Measurements from ENCODE around the gene SDHAF2.

The SDHAF2 gene

GRCh38 chr11:61429691-61430582, at the start of gene SDHAF2, which contains the start of gene CPSF7 (continued):
- TF ChIP-seq REPIN1 (tag by site-specific recombination; IDR thresholded peaks at IDR 0.05; ENCODE audit: low read depth), result no peak
- no peak for TF ChIP-seq ZNF433 (tag by site-specific recombination; IDR thresholded peaks at IDR 0.05; ENCODE audit: low read depth)
- TF ChIP-seq SCRT1 (tag by site-specific recombination; IDR thresholded peaks at IDR 0.05; ENCODE audit: borderline replicate concordance), result no peak
- TF ChIP-seq ZNF677 (tag by site-specific recombination; IDR thresholded peaks at IDR 0.05), result no peak
- peak; percentile 8; the same call in 1 of the 2 replicates for TF ChIP-seq HIC1 (tag by site-specific recombination; IDR thresholded peaks at IDR 0.05)
- no peak for TF ChIP-seq ZSCAN23 (tag by site-specific recombination; IDR thresholded peaks at IDR 0.05)
- TF ChIP-seq ZBTB44 (tag by site-specific recombination; IDR thresholded peaks at IDR 0.05), result no peak
- peak; percentile 95 for TF ChIP-seq ZEB2 (tag by site-specific recombination; IDR thresholded peaks at IDR 0.05)
- TF ChIP-seq ZNF211 (tag by site-specific recombination; IDR thresholded peaks at IDR 0.05; ENCODE audit: low read depth), result no peak
- no peak for TF ChIP-seq ZNF354C (tag by site-specific recombination; IDR thresholded peaks at IDR 0.05; ENCODE audit: borderline replicate concordance, low read depth)
- TF ChIP-seq CTCF (tag by site-specific recombination; IDR thresholded peaks at IDR 0.05), result peak; percentile 49
- TF ChIP-seq ZNF140 (tag by site-specific recombination; IDR thresholded peaks at IDR 0.05), result no peak
- no peak for TF ChIP-seq ZNF514 (tag by site-specific recombination; IDR thresholded peaks at IDR 0.05)
- no peak for TF ChIP-seq ZNF639 (tag by site-specific recombination; IDR thresholded peaks at IDR 0.05)
- TF ChIP-seq ZNF600 (tag by site-specific recombination; IDR thresholded peaks at IDR 0.05), result peak; percentile 85
- no peak for TF ChIP-seq BCL11B (tag by site-specific recombination; IDR thresholded peaks at IDR 0.05; ENCODE audit: low read depth)
- TF ChIP-seq ZNF16 (tag by site-specific recombination; IDR thresholded peaks at IDR 0.05; ENCODE audit: low read depth), result no peak
- no peak for TF ChIP-seq ZNF202 (tag by site-specific recombination; IDR thresholded peaks at IDR 0.05; ENCODE audit: borderline replicate concordance)
- TF ChIP-seq ZNF501 (tag by site-specific recombination; IDR thresholded peaks at IDR 0.05), result peak; percentile 95; the same call in 1 of the 2 replicates
- 0 out of 2 replicates have a peak, but pooled peaks have one; percentile 14 for TF ChIP-seq ZBTB8A (tag by site-specific recombination; IDR thresholded peaks at IDR 0.05)
- TF ChIP-seq ZNF26 (tag by site-specific recombination; IDR thresholded peaks at IDR 0.05), result no peak
- TF ChIP-seq ZNF37A (tag by site-specific recombination; IDR thresholded peaks at IDR 0.05), result no peak
- TF ChIP-seq ZNF184 (tag by site-specific recombination; IDR thresholded peaks at IDR 0.05), result no peak
- no peak for TF ChIP-seq ZNF311 (tag by site-specific recombination; IDR thresholded peaks at IDR 0.05; ENCODE audit: borderline replicate concordance)
- TF ChIP-seq ZNF175 (tag by site-specific recombination; IDR thresholded peaks at IDR 0.05), result no peak
- no peak for TF ChIP-seq ZBTB21 (tag by site-specific recombination; IDR thresholded peaks at IDR 0.05)
- TF ChIP-seq YY1 (tag by site-specific recombination; IDR thresholded peaks at IDR 0.05), result peak; percentile 81
- TF ChIP-seq ZSCAN18 (tag by site-specific recombination; IDR thresholded peaks at IDR 0.05), result no peak
- no peak for TF ChIP-seq ZBTB48 (tag by site-specific recombination; IDR thresholded peaks at IDR 0.05)
- TF ChIP-seq WT1 (tag by site-specific recombination; IDR thresholded peaks at IDR 0.05), result peak; percentile 10; the same call in 1 of the 2 replicates

Measured in HEK293 (cell line).